ENCODE data around the gene DYNC2I2. TPM values are rescaled to one million over a fixed set of nuclear protein-coding genes. Genes with fewer than 3 reads are reported as not detected.

The DYNC2I2 gene
- total RNA-seq, 1 donor from 2014 or later: 58.0 TPM

GRCh38 chr9:128689293-128689774 lies 32.7 kb upstream of the DYNC2I2 start:
- no peak for TF ChIP-seq CTCF (IDR thresholded peaks at IDR 0.05)
- DNase-seq (no peak), ATAC-seq (ENCODE audit: low read depth) (peak; percentile 22)
- H3K9me3 Mint-ChIP-seq: no peaks in the 10 kb centered on the region
- intact Hi-C loops (cut with micrococcal nuclease): loop anchor here (1.0 to 10.0 kb wide), 7 partner anchors 13 to 365 kb away; partner anchors contain the start of genes COQ4, GLE1, KYAT1 and LRRC8A
- peaks cover 51% of the 10 kb centered on the region for H3K36me3 Mint-ChIP-seq (ENCODE audit: low read depth)
- no peaks in the 10 kb centered on the region for H3K27me3 Mint-ChIP-seq
- peak overlapping the region; percentile 64 for H3K4me3 Mint-ChIP-seq
- ChIA-PET POLR2A (interaction anchor here (0.5 to 3.8 kb wide), 24 partner anchors 9 to 662 kb away, joined by 3 to 16 read pairs (median 4); partner anchors contain the start of genes DYNC2I2, ENDOG, PKN3 and SPTAN1), CTCF (no interaction called here)
- peaks cover 72% of the 10 kb centered on the region for H3K4me1 Mint-ChIP-seq
- H3K27ac Mint-ChIP-seq: no peak overlapping the region

- Mint-ChIP-seq H3K9me3 (no peaks in the 10 kb centered on the region), H3K4me1 (peaks cover 68% of the 10 kb centered on the region), H3K36me3 (ENCODE audit: low read depth) (peaks cover 52% of the 10 kb centered on the region), H3K27ac (peak within 1 kb of the TSS; percentile 87), H3K4me3 (peak within 1 kb of the TSS; percentile 98), H3K27me3 (no peaks in the 10 kb centered on the region)
- DNase-seq (peak; percentile 97), ATAC-seq (ENCODE audit: low read depth) (peak; percentile 81)
- CTCF ChIA-PET: no interaction called here
- POLR2A ChIA-PET: interaction anchor here (0.5 to 3.8 kb wide), 14 partner anchors 12 to 388 kb away, joined by 3 to 16 read pairs (median 6); partner anchors contain the start of genes DYNC2I2, PKN3, SPTAN1 and ZDHHC12
- TF ChIP-seq CTCF (IDR thresholded peaks at IDR 0.05): no peak
- intact Hi-C loops (cut with micrococcal nuclease): loop anchor here (1.0 to 10.0 kb wide), 8 partner anchors 14 to 364 kb away; partner anchors contain the start of genes COQ4, DYNC2I2, GLE1 and KYAT1
Measured at GRCh38 chr9:128688501-128689292, 32.0 kb upstream of the DYNC2I2 start, which contains the start of gene SET. TSS of gene SET (plus strand) at chr9:128689222. CDS start at chr9:128689583, 361 bp downstream.

- peaks cover 60% of the 10 kb centered on the region for H3K4me1 Mint-ChIP-seq
- no peak for DNase-seq
- TF ChIP-seq CTCF (IDR thresholded peaks at IDR 0.05): no peak
- no peak for ATAC-seq (ENCODE audit: low read depth)
- no peaks in the 10 kb centered on the region for H3K27me3 Mint-ChIP-seq
- ChIA-PET POLR2A (interaction anchor here (1.2 to 3.6 kb wide), 3 partner anchors 10 to 32 kb away, joined by 3 to 16 read pairs (median 4); no protein-coding TSS in a partner anchor), CTCF (no interaction called here)
- no peaks in the 10 kb centered on the region for H3K9me3 Mint-ChIP-seq
- H3K4me3 Mint-ChIP-seq: peak overlapping the region; percentile 28
- peak overlapping the region; percentile 99 for H3K27ac Mint-ChIP-seq
- H3K36me3 Mint-ChIP-seq (ENCODE audit: low read depth): peaks cover 44% of the 10 kb centered on the region
- intact Hi-C loops (cut with micrococcal nuclease): loop anchor here (5.0 to 10.0 kb wide), 2 partner anchors 195 to 363 kb away; partner anchors contain the start of genes COQ4, KYAT1, LRRC8A and TRUB2
Measured at GRCh38 chr9:128687453-128687852, 30.8 kb upstream of the DYNC2I2 start.

- H3K27ac Mint-ChIP-seq: peak overlapping the region; percentile 99
- no peaks in the 10 kb centered on the region for H3K9me3 Mint-ChIP-seq
- H3K36me3 Mint-ChIP-seq (ENCODE audit: low read depth): peaks cover 36% of the 10 kb centered on the region
- H3K27me3 Mint-ChIP-seq: no peaks in the 10 kb centered on the region
- ATAC-seq (ENCODE audit: low read depth) (no peak), DNase-seq (no peak)
- peaks cover 57% of the 10 kb centered on the region for H3K4me1 Mint-ChIP-seq
- ChIA-PET CTCF (no interaction called here), POLR2A (interaction anchor here (2.3 to 4.6 kb wide), 3 partner anchors 7 to 42 kb away, joined by 10 to 61 read pairs (median 17); partner anchors contain the start of gene PKN3)
- intact Hi-C loops (cut with micrococcal nuclease): loop anchor here (2.0 to 10.0 kb wide), 3 partner anchors 17 to 361 kb away; partner anchors contain the start of genes COQ4, KYAT1, LRRC8A and PKN3
- H3K4me3 Mint-ChIP-seq: peak overlapping the region; percentile 100
- TF ChIP-seq CTCF (IDR thresholded peaks at IDR 0.05): no peak
Measured at GRCh38 chr9:128685636-128686489, 29.2 kb upstream of the DYNC2I2 start.

Data from activated B cell treated with CpG ODN at 0.5 μM for 24 hours (primary cell).